ENCODE measurements around the gene GPR32.
A peak's percentile ranks its signal among the peaks of the same experiment; 100 is the strongest.

Gene GPR32

GRCh38 chr19:50796128-50796633, 25.9 kb downstream of the GPR32 start (continued):
- TF ChIP-seq ZNF629 (tag by site-specific recombination; IDR thresholded peaks at IDR 0.05) (no peak), HOXC10 (CRISPR knock-in tag; IDR thresholded peaks at IDR 0.05) (no peak), SCRT2 (tag by site-specific recombination; IDR thresholded peaks at IDR 0.05) (no peak), ZNF692 (tag by site-specific recombination; IDR thresholded peaks at IDR 0.05) (no peak), ZNF362 (tag by site-specific recombination; IDR thresholded peaks at IDR 0.05) (no peak), ZNF530 (tag by site-specific recombination; IDR thresholded peaks at IDR 0.05; ENCODE audit: low read depth) (no peak), ZNF830 (tag by site-specific recombination; IDR thresholded peaks at IDR 0.05; ENCODE audit: low read depth) (no peak), ZNF433 (tag by site-specific recombination; IDR thresholded peaks at IDR 0.05; ENCODE audit: low read depth) (no peak), ZBTB8A (tag by site-specific recombination; IDR thresholded peaks at IDR 0.05) (peak; percentile 40; the same call in 1 of the 2 replicates), ZNF202 (tag by site-specific recombination; IDR thresholded peaks at IDR 0.05; ENCODE audit: borderline replicate concordance) (no peak), SP2 (tag by site-specific recombination; IDR thresholded peaks at IDR 0.05) (no peak), ZBTB44 (tag by site-specific recombination; IDR thresholded peaks at IDR 0.05) (peak; percentile 56)

GRCh38 chr19:50796634-50797428, 26.6 kb downstream of the GPR32 start:
- Histone ChIP-seq H3K9me3 (ENCODE audit: control insufficient read depth, insufficient read depth, low read depth, low read length) (no peaks in the 10 kb centered on the region), H3K4me1 (ENCODE audit: control insufficient read depth, insufficient read depth, low read length) (peaks cover 4% of the 10 kb centered on the region), H3K27ac (ENCODE audit: extremely low read depth, low read depth, low read length) (peak overlapping the region; percentile 39; the same call in 1 of the 2 replicates), H3K4me3 (ENCODE audit: low read depth, low read length) (no peak overlapping the region), H3K36me3 (ENCODE audit: control insufficient read depth in 2 of 2, insufficient read depth in 1 of 2, low read length in 2 of 2) (peaks cover 25 to 64% of the 10 kb centered on the region in 2 experiments)
- CTCF ChIA-PET, result interaction anchor here (1.0 to 9.4 kb wide), 3 partner anchors 121 to 259 kb away, joined by 3 to 79 read pairs (median 4); no protein-coding TSS in a partner anchor
- POLR2A ChIA-PET, result interaction anchor here (0.6 to 7.9 kb wide), 7 partner anchors 6 to 125 kb away, joined by 3 to 85 read pairs (median 4); no protein-coding TSS in a partner anchor
- TF ChIP-seq REST (tag by site-specific recombination; IDR thresholded peaks at IDR 0.05) (no peak), SP3 (tag by site-specific recombination; IDR thresholded peaks at IDR 0.05) (no peak), OSR2 (tag by site-specific recombination; IDR thresholded peaks at IDR 0.05) (0 out of 2 replicates have a peak, but pooled peaks have one; percentile 8), ZNF561 (tag by site-specific recombination; IDR thresholded peaks at IDR 0.05; ENCODE audit: borderline replicate concordance) (peak; percentile 15; the same call in 1 of the 2 replicates), PBX3 (CRISPR knock-in tag; IDR thresholded peaks at IDR 0.05) (0 out of 2 replicates have a peak, but pooled peaks have one; percentile 16), ZNF214 (tag by site-specific recombination; IDR thresholded peaks at IDR 0.05; ENCODE audit: borderline replicate concordance) (no peak)
